Keratinocyte (primary cell): Measurements from ENCODE around the gene ZDHHC23. TPM values are rescaled to one million over a fixed set of nuclear protein-coding genes. Genes with fewer than 3 reads are reported as not detected.

Experiments
- DNase-seq: peaks from one replicate; pipeline ENCODE4 v3.0.0-alpha.2; 2011; ENCODE audit warnings: low read depth, missing footprints, low spot score
- FAIRE-seq: peaks from 2 replicates; lab custom pipeline; 2011; peaks lifted over from hg19 to GRCh38; lab: Jason Lieb, UNC
- H2AFZ ChIP-seq: 2 replicates; pipeline ENCODE4 v1.6.0; 2012; ENCODE audit warnings: low read length, control low read depth, inconsistent platforms; ENCODE audit not compliant: control insufficient read depth
- H3K27ac ChIP-seq: 2 replicates; pipeline ENCODE4 v1.5.1; 2011; ENCODE audit warnings: low read length; ENCODE audit not compliant: control insufficient read depth, insufficient read depth
- H3K27me3 ChIP-seq: 3 replicates; pipeline ENCODE4 v1.6.0; 2011; ENCODE audit warnings: low read length; ENCODE audit not compliant: control insufficient read depth, insufficient read depth; ENCODE audit errors: extremely low read depth
- H3K36me3 ChIP-seq, 2 experiments: 2 replicates in 1 of 2; 3 replicates in 1 of 2; pipeline ENCODE4 v1.5.1; 2011; ENCODE audit warnings: low read length in 2 of 2, mild to moderate bottlenecking in 1 of 2; ENCODE audit not compliant: control insufficient read depth in 2 of 2, insufficient read depth in 2 of 2; ENCODE audit errors: extremely low read depth in 1 of 2
- H3K4me1 ChIP-seq: 3 replicates; pipeline ENCODE4 v1.5.1; 2011; ENCODE audit warnings: low read length; ENCODE audit not compliant: control insufficient read depth, insufficient read depth; ENCODE audit errors: extremely low read depth
- H3K4me2 ChIP-seq: 3 replicates; pipeline ENCODE4 v1.6.0; 2011; ENCODE audit warnings: low read depth, low read length; ENCODE audit not compliant: control insufficient read depth, insufficient read depth; ENCODE audit errors: extremely low read depth
- H3K4me3 ChIP-seq, 3 experiments: fragments of 200-600 bp in 1 of 3; sonication (generic) in 1 of 3; 2 replicates in 2 of 3; 3 replicates in 1 of 3; pipeline ENCODE4 v1.5.1; 2011 to 2016; ENCODE audit warnings: low read length in 3 of 3, mild to moderate bottlenecking in 3 of 3, control low read depth in 2 of 3, inconsistent platforms in 1 of 3, low read depth in 1 of 3, mixed read lengths in 1 of 3, mixed run types in 1 of 3, moderate library complexity in 1 of 3; ENCODE audit not compliant: control insufficient read depth in 2 of 3, insufficient read depth in 2 of 3; ENCODE audit errors: extremely low read depth in 1 of 3
- H3K79me2 ChIP-seq: 2 replicates; pipeline ENCODE4 v1.6.0; 2012; ENCODE audit warnings: low read length; ENCODE audit not compliant: control insufficient read depth, insufficient read depth
- H3K9ac ChIP-seq: 3 replicates; pipeline ENCODE4 v1.6.0; 2011; ENCODE audit warnings: low read length; ENCODE audit not compliant: control insufficient read depth, insufficient read depth; ENCODE audit errors: extremely low read depth
- H3K9me1 ChIP-seq: 3 replicates; pipeline ENCODE4 v1.6.0; 2011; ENCODE audit warnings: low read length; ENCODE audit not compliant: control insufficient read depth, insufficient read depth; ENCODE audit errors: extremely low read depth
- H3K9me3 ChIP-seq: 2 replicates; pipeline ENCODE4 v1.5.1; 2012; ENCODE audit warnings: low read depth, low read length; ENCODE audit not compliant: control insufficient read depth
- H4K20me1 ChIP-seq: 3 replicates; pipeline ENCODE4 v1.6.0; 2011; ENCODE audit warnings: low read length; ENCODE audit not compliant: control insufficient read depth, insufficient read depth; ENCODE audit errors: extremely low read depth
- EZH2 ChIP-seq: IDR thresholded peaks from one replicate; pipeline ENCODE4 v1.6.1; 2012; ENCODE audit warnings: inconsistent platforms, mild to moderate bottlenecking, low read length, moderate library complexity
- dilution Hi-C: fragments of 300-500 bp; cut with MboI; formaldehyde crosslinking; loops from one replicate; pipeline ENCODE4 v1.7.0; 2020; ENCODE audit warnings: low sequenced_read_pairs; ENCODE audit not compliant: extremely low pct_ligation_motif_present
- polyA plus RNA-seq, 5 experiments: library from polyadenylated mRNA; depleted of rRNA in 3 of 5; stranded (reverse) in 3 of 5; stranded (forward) in 1 of 5; unstranded in 1 of 5; fragments of >200 nt; gene quantifications; 1 replicate in 1 of 5; 2 replicates in 3 of 5; 3 replicates in 1 of 5; pipeline versions ENCODE4 v1.2.1 to v1.2.3, GENCODE V29; 2011 to 2012; ENCODE audit warnings: missing spikeins in 2 of 5, low read depth in 1 of 5, low replicate concordance in 1 of 5
- TF ChIP-seq, protein P1 (sequence below), 3 experiments: IDR thresholded peaks in 1 of 3; conservative IDR thresholded peaks in 1 of 3; optimal IDR thresholded peaks in 1 of 3; 2 replicates in 2 of 3; 3 replicates in 1 of 3; pipeline versions ENCODE3 to v1.5.1; 2011; ENCODE audit warnings: low read length in 3 of 3, mild to moderate bottlenecking in 3 of 3, moderate library complexity in 2 of 3, control low read depth in 1 of 3, inconsistent platforms in 1 of 3; ENCODE audit not compliant: insufficient read depth in 2 of 3; ENCODE audit errors: extremely low read depth in 1 of 3

ZDHHC23 gene
- polyA plus RNA-seq, 1 donor (not counting 4 experiments of a cell fraction or from before 2014, with no cell fraction given), result 2.3 TPM

DNA sequence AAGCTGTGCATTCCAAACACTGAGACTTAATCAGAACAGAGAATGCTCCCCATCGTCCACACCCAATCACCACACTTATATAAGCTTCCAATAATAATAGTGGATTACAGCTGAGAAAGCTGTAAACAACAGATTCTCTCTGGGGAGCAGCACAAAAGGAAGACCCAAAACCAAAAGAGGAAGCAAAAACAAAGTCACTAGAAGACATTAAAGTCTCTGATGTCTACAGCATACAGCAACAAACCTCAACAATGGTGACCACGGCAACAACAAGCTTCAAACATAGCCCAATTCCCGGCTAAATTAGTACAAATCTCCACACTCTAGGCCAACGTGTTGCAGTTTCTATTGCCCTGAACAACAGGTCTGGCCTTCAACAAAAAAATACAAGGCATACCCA, 37.7 kb downstream of the ZDHHC23 start:
- no peaks in the 10 kb centered on the region for H3K4me1 ChIP-seq
- FAIRE-seq (no peak), DNase-seq (no peak)
- no peaks in the 10 kb centered on the region for H3K36me3 ChIP-seq
- H3K4me2 ChIP-seq, result no peak overlapping the region
- H3K27ac ChIP-seq, result no peak overlapping the region
- H4K20me1 ChIP-seq, result no peaks in the 10 kb centered on the region
- H2AFZ ChIP-seq, result no peak overlapping the region
- H3K4me3 ChIP-seq, result no peak overlapping the region
- H3K27me3 ChIP-seq, result no peaks in the 10 kb centered on the region
- dilution Hi-C loops, result no loop called here
- no peak for TF ChIP-seq EZH2
- TF ChIP-seq, protein P1, sequence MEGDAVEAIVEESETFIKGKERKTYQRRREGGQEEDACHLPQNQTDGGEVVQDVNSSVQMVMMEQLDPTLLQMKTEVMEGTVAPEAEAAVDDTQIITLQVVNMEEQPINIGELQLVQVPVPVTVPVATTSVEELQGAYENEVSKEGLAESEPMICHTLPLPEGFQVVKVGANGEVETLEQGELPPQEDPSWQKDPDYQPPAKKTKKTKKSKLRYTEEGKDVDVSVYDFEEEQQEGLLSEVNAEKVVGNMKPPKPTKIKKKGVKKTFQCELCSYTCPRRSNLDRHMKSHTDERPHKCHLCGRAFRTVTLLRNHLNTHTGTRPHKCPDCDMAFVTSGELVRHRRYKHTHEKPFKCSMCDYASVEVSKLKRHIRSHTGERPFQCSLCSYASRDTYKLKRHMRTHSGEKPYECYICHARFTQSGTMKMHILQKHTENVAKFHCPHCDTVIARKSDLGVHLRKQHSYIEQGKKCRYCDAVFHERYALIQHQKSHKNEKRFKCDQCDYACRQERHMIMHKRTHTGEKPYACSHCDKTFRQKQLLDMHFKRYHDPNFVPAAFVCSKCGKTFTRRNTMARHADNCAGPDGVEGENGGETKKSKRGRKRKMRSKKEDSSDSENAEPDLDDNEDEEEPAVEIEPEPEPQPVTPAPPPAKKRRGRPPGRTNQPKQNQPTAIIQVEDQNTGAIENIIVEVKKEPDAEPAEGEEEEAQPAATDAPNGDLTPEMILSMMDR (optimal IDR thresholded peaks at IDR 0.05 in 1 of 3, IDR thresholded peaks at IDR 0.05 in 1 of 3, conservative IDR thresholded peaks at IDR 0.05 in 1 of 3; ENCODE audit: extremely low read depth in 1 of 3, insufficient read depth in 2 of 3, low read length in 3 of 3), result no peak
- no peaks in the 10 kb centered on the region for H3K9me3 ChIP-seq
- H3K79me2 ChIP-seq, result no peaks in the 10 kb centered on the region
- H3K9ac ChIP-seq, result no peak overlapping the region
- H3K9me1 ChIP-seq, result no peaks in the 10 kb centered on the region

- no peak overlapping the region for H3K4me3 ChIP-seq
- no peak overlapping the region for H2AFZ ChIP-seq
- H3K9me1 ChIP-seq, result no peaks in the 10 kb centered on the region
- no peak for DNase-seq
- H3K4me1 ChIP-seq, result no peaks in the 10 kb centered on the region
- no peak overlapping the region for H3K4me2 ChIP-seq
- H3K9ac ChIP-seq, result no peak overlapping the region
- TF ChIP-seq, protein P1 (optimal IDR thresholded peaks at IDR 0.05 in 1 of 3, IDR thresholded peaks at IDR 0.05 in 1 of 3, conservative IDR thresholded peaks at IDR 0.05 in 1 of 3; ENCODE audit: extremely low read depth in 1 of 3, insufficient read depth in 2 of 3, low read length in 3 of 3), result no peak
- TF ChIP-seq EZH2, result no peak
- no peak overlapping the region for H3K27ac ChIP-seq
- dilution Hi-C loops, result no loop called here
- no peaks in the 10 kb centered on the region for H3K9me3 ChIP-seq
- no peaks in the 10 kb centered on the region for H4K20me1 ChIP-seq
- FAIRE-seq, result no peak
- peaks cover 3 to 4% of the 10 kb centered on the region in 2 experiments for H3K36me3 ChIP-seq
- H3K27me3 ChIP-seq, result no peaks in the 10 kb centered on the region
- H3K79me2 ChIP-seq, result no peaks in the 10 kb centered on the region
Measured at GRCh38 chr3:114005481-114005880, 57.7 kb downstream of the ZDHHC23 start.
